A673 (cell line): ENCODE data around the gene SNRPD2.

Experiments used
- EZH2 ChIP-seq: fragments of 200-600 bp; sonication (generic); IDR thresholded peaks from 2 replicates; pipeline ENCODE4 v1.6.1; 2017; ENCODE audit warnings: borderline replicate concordance, low read depth, mild to moderate bottlenecking, mixed read lengths, antibody characterized with exemption, low read length; ENCODE audit not compliant: poor library complexity, severe bottlenecking
- TF ChIP-seq, protein P1 (sequence below): fragments of 300-800, 200-600 bp; sonication (generic); conservative IDR thresholded peaks from 2 replicates; pipeline ENCODE4 v1.5.1; 2017; ENCODE audit warnings: low read depth, mild to moderate bottlenecking, antibody characterized with exemption, low read length, moderate library complexity, mixed read lengths

GRCh38 chr19:45646345-45646698 lies 45.4 kb downstream of the SNRPD2 start:
- TF ChIP-seq, protein P1, sequence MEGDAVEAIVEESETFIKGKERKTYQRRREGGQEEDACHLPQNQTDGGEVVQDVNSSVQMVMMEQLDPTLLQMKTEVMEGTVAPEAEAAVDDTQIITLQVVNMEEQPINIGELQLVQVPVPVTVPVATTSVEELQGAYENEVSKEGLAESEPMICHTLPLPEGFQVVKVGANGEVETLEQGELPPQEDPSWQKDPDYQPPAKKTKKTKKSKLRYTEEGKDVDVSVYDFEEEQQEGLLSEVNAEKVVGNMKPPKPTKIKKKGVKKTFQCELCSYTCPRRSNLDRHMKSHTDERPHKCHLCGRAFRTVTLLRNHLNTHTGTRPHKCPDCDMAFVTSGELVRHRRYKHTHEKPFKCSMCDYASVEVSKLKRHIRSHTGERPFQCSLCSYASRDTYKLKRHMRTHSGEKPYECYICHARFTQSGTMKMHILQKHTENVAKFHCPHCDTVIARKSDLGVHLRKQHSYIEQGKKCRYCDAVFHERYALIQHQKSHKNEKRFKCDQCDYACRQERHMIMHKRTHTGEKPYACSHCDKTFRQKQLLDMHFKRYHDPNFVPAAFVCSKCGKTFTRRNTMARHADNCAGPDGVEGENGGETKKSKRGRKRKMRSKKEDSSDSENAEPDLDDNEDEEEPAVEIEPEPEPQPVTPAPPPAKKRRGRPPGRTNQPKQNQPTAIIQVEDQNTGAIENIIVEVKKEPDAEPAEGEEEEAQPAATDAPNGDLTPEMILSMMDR = no peak
- TF ChIP-seq EZH2 = no peak
